Retinal pigment epithelial cell (primary cell): ENCODE measurements around the gene GSTM1.
A peak's percentile ranks its signal among the peaks of the same experiment; 100 is the strongest.
"Not testable (repeated sequence)": the region's sequence is repeated elsewhere in the genome, so short reads cannot be mapped to it uniquely, and the experiment has no call there.

Experiments used
- DNase-seq: peaks from one replicate; pipeline ENCODE4 v3.0.0-alpha.2; 2010; ENCODE audit warnings: low read depth
- H3K4me3 ChIP-seq: 2 replicates; pipeline ENCODE4 v1.5.1; 2011; ENCODE audit warnings: mild to moderate bottlenecking, low read length, control low read depth, moderate library complexity
- TF ChIP-seq, protein P1 (sequence below): conservative IDR thresholded peaks from 2 replicates; pipeline ENCODE4 v1.5.1; 2011; ENCODE audit warnings: low read depth, low read length, control low read depth, inconsistent platforms

Gene GSTM1

GRCh38 chr1:109671067-109671466 is 16.6 kb upstream of the GSTM1 start:
- TF ChIP-seq, protein P1, sequence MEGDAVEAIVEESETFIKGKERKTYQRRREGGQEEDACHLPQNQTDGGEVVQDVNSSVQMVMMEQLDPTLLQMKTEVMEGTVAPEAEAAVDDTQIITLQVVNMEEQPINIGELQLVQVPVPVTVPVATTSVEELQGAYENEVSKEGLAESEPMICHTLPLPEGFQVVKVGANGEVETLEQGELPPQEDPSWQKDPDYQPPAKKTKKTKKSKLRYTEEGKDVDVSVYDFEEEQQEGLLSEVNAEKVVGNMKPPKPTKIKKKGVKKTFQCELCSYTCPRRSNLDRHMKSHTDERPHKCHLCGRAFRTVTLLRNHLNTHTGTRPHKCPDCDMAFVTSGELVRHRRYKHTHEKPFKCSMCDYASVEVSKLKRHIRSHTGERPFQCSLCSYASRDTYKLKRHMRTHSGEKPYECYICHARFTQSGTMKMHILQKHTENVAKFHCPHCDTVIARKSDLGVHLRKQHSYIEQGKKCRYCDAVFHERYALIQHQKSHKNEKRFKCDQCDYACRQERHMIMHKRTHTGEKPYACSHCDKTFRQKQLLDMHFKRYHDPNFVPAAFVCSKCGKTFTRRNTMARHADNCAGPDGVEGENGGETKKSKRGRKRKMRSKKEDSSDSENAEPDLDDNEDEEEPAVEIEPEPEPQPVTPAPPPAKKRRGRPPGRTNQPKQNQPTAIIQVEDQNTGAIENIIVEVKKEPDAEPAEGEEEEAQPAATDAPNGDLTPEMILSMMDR, result no peak
- H3K4me3 ChIP-seq, result no peak overlapping the region
- no peak for DNase-seq

DNA sequence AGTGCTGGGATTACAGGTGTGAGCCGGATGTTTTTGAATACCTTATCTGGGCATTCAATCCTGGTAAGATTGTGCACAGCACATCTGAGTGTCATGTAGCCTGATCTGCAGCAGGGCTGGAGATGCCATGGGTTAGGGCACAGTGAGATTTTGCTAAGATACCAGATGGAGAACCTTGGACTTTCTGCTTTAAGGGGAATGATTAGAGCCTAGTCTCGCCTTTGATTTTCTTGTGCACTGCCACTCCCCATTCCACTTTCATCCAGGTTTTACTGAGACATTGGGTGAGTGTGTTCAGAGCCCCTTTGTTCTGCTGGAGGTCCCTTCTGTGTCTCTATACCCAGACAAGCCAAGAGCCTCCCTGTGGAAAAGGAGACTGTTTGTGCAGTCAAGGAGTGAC is 13.8 kb upstream of the GSTM1 start:
- H3K4me3 ChIP-seq, DNase-seq: not testable (repeated sequence)

DNA sequence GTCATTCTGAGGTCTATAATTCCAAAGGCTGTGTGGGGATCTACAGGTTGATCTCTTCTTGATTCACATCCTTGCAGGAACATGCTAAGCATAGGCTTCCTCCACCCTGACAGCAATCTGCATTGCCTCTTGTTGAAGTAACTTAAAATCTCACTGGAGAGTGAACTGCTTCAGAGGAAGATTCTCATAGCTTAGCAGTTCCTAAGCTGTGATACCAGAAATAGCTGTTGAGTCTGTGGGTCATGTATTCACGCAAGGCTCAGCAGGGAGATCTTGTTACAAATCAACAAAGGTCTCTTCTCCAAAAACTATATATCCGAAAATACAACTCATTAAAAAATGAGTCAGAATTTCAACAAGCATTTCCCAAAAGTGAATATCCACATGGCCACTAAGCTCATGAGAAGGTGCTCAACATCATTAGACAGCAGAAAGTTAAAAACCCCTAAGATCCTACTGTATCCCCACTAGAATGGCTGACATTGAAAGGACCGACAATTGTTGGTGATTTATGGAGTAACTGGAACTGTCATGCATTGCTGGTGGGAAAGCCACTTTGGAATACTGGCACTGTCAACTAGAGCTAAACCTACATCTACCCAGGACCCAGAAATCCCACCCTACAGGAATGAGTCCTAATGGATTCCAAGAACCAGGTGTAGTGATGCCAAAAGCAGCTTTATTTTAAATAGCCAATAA is 10.8 kb upstream of the GSTM1 start:
- not testable (repeated sequence) for DNase-seq, H3K4me3 ChIP-seq

DNA sequence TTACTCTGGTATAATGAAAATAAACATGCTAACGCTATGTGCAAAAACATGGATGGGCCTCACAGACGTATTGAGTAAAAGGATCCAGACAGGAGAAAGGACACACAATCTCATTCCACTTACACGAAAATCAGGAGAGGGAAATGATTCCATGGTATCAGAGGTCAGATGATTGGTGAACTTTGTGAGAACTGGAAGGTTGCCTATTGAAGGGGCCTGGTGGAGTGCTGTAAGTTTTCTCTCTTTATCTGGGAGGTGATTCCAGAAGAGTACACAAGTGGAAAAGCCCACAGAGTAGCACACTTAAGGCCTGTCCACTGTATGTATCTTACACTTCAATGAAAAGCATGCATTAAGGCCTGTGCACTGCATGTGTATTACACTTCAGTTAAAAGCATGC is 10.2 kb upstream of the GSTM1 start:
- DNase-seq, result no peak
- TF ChIP-seq, protein P1, result no peak
- H3K4me3 ChIP-seq, result no peak overlapping the region

GRCh38 chr1:109678637-109679036 is 9.0 kb upstream of the GSTM1 start:
- H3K4me3 ChIP-seq, DNase-seq: not testable (repeated sequence)

GRCh38 chr1:109684777-109685176 is 2.8 kb upstream of the GSTM1 start:
- H3K4me3 ChIP-seq, DNase-seq: not testable (repeated sequence)

GRCh38 chr1:109685399-109685798 is 2.2 kb upstream of the GSTM1 start:
- not testable (repeated sequence) for DNase-seq, H3K4me3 ChIP-seq

- not testable (repeated sequence) for H3K4me3 ChIP-seq, DNase-seq
Observed at GRCh38 chr1:109685890-109686289, 1.7 kb upstream of the GSTM1 start.

- DNase-seq, result not testable (repeated sequence)
- peak overlapping the region; percentile 47 for H3K4me3 ChIP-seq
Observed at GRCh38 chr1:109687109-109687508, 508 bp upstream of the GSTM1 start.

- DNase-seq, result no peak
- TF ChIP-seq, protein P1, result no peak
- no peak overlapping the region for H3K4me3 ChIP-seq
Observed at GRCh38 chr1:109689844-109690405, 2.3 kb downstream of the GSTM1 start.

- no peak for DNase-seq
- TF ChIP-seq, protein P1, result no peak
- H3K4me3 ChIP-seq, result no peak overlapping the region
Observed at GRCh38 chr1:109691759-109692158, 4.1 kb downstream of the GSTM1 start.

- H3K4me3 ChIP-seq, DNase-seq: not testable (repeated sequence)
Observed at GRCh38 chr1:109694400-109694799, 6.8 kb downstream of the GSTM1 start.

- not testable (repeated sequence) for H3K4me3 ChIP-seq, DNase-seq
Observed at GRCh38 chr1:109695138-109695537, 7.5 kb downstream of the GSTM1 start.
